Peyer's patch (tissue), 4 donors: Measurements from ENCODE around the gene TSSK2.

Experiments used
- POLR2A ChIP-seq, 2 donors: fragments of 450-650 bp; IDR thresholded peaks; one replicate each; pipeline ENCODE4 v1.5.1; 2017; ENCODE audit warnings: antibody characterized with exemption in 2 of 2, mild to moderate bottlenecking in 2 of 2, moderate library complexity in 2 of 2
- TF ChIP-seq, protein P1 (sequence below), 6 experiments: fragments of 450-650 bp in 4 of 6; fragments of 200-600 bp in 2 of 6; sonication (generic) in 1 of 6; IDR thresholded peaks; one replicate each; pipeline ENCODE4 v1.5.1; 2017 to 2019; ENCODE audit warnings: antibody characterized with exemption in 6 of 6, mild to moderate bottlenecking in 3 of 6, moderate library complexity in 1 of 6

DNA sequence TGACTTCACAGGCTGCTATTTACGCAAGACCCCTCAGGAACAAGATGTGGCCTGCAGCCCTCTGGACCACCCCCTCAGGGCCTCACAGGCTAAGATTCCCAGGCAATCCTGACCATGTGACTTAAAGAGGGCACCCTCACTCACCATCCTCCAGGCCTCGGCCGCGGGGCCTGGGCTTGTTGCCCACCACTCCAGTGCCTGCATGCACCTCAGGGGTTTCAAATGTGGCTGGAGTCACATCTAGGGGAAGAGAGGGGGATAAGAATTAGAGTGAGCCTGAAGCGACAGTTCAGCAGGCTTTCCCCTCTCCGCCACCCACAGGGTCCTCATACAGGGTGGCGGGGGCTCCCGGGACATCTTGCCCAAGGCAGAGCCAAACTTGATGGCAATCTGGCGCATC, 11.3 kb downstream of the TSSK2 start:
- TF ChIP-seq, protein P1, sequence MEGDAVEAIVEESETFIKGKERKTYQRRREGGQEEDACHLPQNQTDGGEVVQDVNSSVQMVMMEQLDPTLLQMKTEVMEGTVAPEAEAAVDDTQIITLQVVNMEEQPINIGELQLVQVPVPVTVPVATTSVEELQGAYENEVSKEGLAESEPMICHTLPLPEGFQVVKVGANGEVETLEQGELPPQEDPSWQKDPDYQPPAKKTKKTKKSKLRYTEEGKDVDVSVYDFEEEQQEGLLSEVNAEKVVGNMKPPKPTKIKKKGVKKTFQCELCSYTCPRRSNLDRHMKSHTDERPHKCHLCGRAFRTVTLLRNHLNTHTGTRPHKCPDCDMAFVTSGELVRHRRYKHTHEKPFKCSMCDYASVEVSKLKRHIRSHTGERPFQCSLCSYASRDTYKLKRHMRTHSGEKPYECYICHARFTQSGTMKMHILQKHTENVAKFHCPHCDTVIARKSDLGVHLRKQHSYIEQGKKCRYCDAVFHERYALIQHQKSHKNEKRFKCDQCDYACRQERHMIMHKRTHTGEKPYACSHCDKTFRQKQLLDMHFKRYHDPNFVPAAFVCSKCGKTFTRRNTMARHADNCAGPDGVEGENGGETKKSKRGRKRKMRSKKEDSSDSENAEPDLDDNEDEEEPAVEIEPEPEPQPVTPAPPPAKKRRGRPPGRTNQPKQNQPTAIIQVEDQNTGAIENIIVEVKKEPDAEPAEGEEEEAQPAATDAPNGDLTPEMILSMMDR (IDR thresholded peaks at IDR 0.05): no peak
- no peak for TF ChIP-seq POLR2A (IDR thresholded peaks at IDR 0.05)
